Transverse colon (tissue), 4 donors: Measurements from ENCODE around the gene S100A10. TPM values are rescaled to one million over a fixed set of nuclear protein-coding genes. Genes with fewer than 3 reads are reported as not detected.

Experiments used
- DNase-seq: peaks from one replicate; pipeline ENCODE4 v3.0.0-alpha.2; 2019
- H3K27ac ChIP-seq, 4 donors: fragments of 200-600 bp; sonication (generic); 2 replicates each; pipeline ENCODE4 v1.5.1; 2016 to 2018; ENCODE audit warnings: inconsistent platforms in 4 of 4
- H3K27me3 ChIP-seq: fragments of 200-600 bp; sonication (generic); 2 replicates; pipeline ENCODE4 v1.5.1; 2017; ENCODE audit warnings: inconsistent platforms
- H3K36me3 ChIP-seq, 4 donors: fragments of 200-600 bp; sonication (generic); 2 replicates each; pipeline ENCODE4 v1.5.1; 2017 to 2019; ENCODE audit warnings: inconsistent platforms in 4 of 4
- H3K4me1 ChIP-seq, 4 donors: fragments of 200-600 bp; sonication (generic); 2 replicates each; pipeline ENCODE4 v1.5.1; 2017 to 2020; ENCODE audit warnings: inconsistent platforms in 4 of 4
- H3K4me3 ChIP-seq, 4 donors: fragments of 200-600 bp; sonication (generic); 1 replicate in 1 of 4; 2 replicates in 3 of 4; pipeline versions ENCODE4 v1.5.1 to v1.6.1; 2017 to 2019; ENCODE audit warnings: inconsistent platforms in 4 of 4
- H3K9me3 ChIP-seq, 2 donors: fragments of 200-600 bp; sonication (generic); 2 replicates each; pipeline ENCODE4 v1.5.1; 2017 to 2019; ENCODE audit warnings: inconsistent platforms in 2 of 2
- EP300 ChIP-seq: sonication (generic); formaldehyde crosslinking; IDR thresholded peaks from one replicate; pipeline ENCODE4 v1.6.1; 2017; ENCODE audit warnings: antibody characterized with exemption, low read depth
- POLR2A ChIP-seq: fragments of 450-650 bp; IDR thresholded peaks from one replicate; pipeline ENCODE4 v1.6.1; 2016; ENCODE audit warnings: antibody characterized with exemption, mild to moderate bottlenecking, moderate library complexity
- POLR2AphosphoS5 ChIP-seq, 3 donors: sonication (generic); formaldehyde crosslinking; IDR thresholded peaks; one replicate each; pipeline ENCODE4 v1.6.1; 2016; ENCODE audit warnings: antibody characterized with exemption in 3 of 3
- WGBS, 2 donors: methylation state at CpG; one replicate each; pipeline ENCODE4 v1.1.5; 2018; ENCODE audit warnings: low coverage in 1 of 2; 5-methylcytosine and 5-hydroxymethylcytosine counted together
- in situ Hi-C, 4 donors: fragments of 200-750 bp; cut with MboI; loops; one replicate each; pipeline versions ENCODE4 v1.15.0 to v1.15.1; 2017; ENCODE audit warnings: low sequenced_read_pairs in 3 of 4, low pct_ligation_motif_present in 1 of 4, low pct_unique_long_range_greater_than_20kb in 1 of 4
- intact Hi-C: fragments of 100-400 bp; cut with DNase I; formaldehyde crosslinking; loops from one replicate; pipeline ENCODE4 v1.15.1; 2023; ENCODE audit warnings: low total_unique reads
- total RNA-seq, 4 donors: library from RNA; depleted of rRNA; stranded (reverse); fragments of >200 nt; gene quantifications; one replicate each; pipeline ENCODE4 v1.1.0, GENCODE V29; 2016
- TF ChIP-seq, protein P1 (sequence below), 5 experiments: fragments of 200-600 bp in 3 of 5; fragments of 450-650 bp in 2 of 5; sonication (generic) in 3 of 5; IDR thresholded peaks; 1 replicate in 2 of 5; 2 replicates in 3 of 5; pipeline ENCODE4 v1.5.1; 2016 to 2017; ENCODE audit warnings: antibody characterized with exemption in 5 of 5, inconsistent platforms in 3 of 5, mild to moderate bottlenecking in 2 of 5, moderate library complexity in 1 of 5

The S100A10 gene
- total RNA-seq, 4 donors from 2014 or later: 59.1 to 289 (median 251) TPM

DNA sequence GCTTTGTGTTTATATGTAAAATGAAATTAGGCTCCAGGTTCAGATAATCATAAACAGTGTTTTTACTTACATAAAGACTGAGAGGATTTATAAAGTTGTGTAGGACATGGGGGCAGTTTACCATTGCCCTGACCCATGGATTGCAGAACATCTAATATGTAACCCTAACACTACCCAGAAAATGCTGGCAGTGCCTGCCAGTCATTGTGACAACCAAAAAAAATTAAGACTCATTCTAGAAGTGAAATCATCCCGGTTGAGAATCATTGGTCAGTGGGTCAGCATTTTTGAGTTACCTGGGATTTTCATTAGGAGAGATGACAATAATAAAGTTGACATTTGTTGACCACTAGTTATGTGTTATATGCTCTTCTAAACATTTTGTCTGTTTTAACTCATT lies 53.1 kb downstream of the S100A10 start:
- in situ Hi-C loops (no loop called here), intact Hi-C loops (no loop called here)
- no peak for DNase-seq
- no peaks in the 10 kb centered on the region for H3K27me3 ChIP-seq
- H3K4me3 ChIP-seq: no peak overlapping the region
- peaks cover 26 to 53% (median 34%) of the 10 kb centered on the region in 4 donors for H3K4me1 ChIP-seq
- 49 to 83% methylated on average over 1 of the region's 1 CpG for WGBS, 2 donors
- H3K27ac ChIP-seq: peak overlapping the region; percentile 5 to 54 (median 50)
- H3K36me3 ChIP-seq: no peaks in the 10 kb centered on the region
- H3K9me3 ChIP-seq: no peaks in the 10 kb centered on the region
- no peak for TF ChIP-seq POLR2A
- no peak for TF ChIP-seq EP300
- no peak for TF ChIP-seq POLR2AphosphoS5 (IDR thresholded peaks at IDR 0.05)
- TF ChIP-seq, protein P1, sequence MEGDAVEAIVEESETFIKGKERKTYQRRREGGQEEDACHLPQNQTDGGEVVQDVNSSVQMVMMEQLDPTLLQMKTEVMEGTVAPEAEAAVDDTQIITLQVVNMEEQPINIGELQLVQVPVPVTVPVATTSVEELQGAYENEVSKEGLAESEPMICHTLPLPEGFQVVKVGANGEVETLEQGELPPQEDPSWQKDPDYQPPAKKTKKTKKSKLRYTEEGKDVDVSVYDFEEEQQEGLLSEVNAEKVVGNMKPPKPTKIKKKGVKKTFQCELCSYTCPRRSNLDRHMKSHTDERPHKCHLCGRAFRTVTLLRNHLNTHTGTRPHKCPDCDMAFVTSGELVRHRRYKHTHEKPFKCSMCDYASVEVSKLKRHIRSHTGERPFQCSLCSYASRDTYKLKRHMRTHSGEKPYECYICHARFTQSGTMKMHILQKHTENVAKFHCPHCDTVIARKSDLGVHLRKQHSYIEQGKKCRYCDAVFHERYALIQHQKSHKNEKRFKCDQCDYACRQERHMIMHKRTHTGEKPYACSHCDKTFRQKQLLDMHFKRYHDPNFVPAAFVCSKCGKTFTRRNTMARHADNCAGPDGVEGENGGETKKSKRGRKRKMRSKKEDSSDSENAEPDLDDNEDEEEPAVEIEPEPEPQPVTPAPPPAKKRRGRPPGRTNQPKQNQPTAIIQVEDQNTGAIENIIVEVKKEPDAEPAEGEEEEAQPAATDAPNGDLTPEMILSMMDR (IDR thresholded peaks at IDR 0.05): no peak

DNA sequence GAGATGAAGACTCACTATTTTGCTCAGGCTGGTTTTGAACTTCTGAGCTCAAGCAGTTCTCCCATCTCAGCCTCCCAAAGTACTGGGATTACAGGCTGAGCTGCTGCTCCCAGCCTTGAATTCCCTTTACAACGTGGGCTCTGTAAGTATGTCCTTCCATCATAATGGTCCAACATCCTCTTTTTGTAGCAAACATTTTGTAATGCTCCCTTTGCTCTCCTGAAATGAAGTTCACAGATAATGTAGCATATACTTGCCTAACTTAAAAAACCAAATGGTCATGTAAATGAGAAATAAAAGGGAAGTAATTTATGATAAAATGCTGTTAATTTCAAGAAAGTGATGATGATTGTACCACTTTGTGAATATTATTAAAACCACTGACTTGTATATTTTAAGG lies 53.9 kb downstream of the S100A10 start:
- Histone ChIP-seq H3K9me3 (no peaks in the 10 kb centered on the region), H3K4me1 (peaks cover 19 to 53% (median 31%) of the 10 kb centered on the region in 4 donors), H3K27ac (no peak overlapping the region), H3K27me3 (no peaks in the 10 kb centered on the region), H3K4me3 (no peak overlapping the region), H3K36me3 (no peaks in the 10 kb centered on the region)
- 57 to 80% methylated on average over 1 of the region's 1 CpG for WGBS, 2 donors
- TF ChIP-seq POLR2AphosphoS5 (IDR thresholded peaks at IDR 0.05) (no peak), POLR2A (no peak), EP300 (no peak)
- TF ChIP-seq, protein P1 (IDR thresholded peaks at IDR 0.05): no peak
- in situ Hi-C loops (no loop called here), intact Hi-C loops (no loop called here)
- no peak for DNase-seq

DNA sequence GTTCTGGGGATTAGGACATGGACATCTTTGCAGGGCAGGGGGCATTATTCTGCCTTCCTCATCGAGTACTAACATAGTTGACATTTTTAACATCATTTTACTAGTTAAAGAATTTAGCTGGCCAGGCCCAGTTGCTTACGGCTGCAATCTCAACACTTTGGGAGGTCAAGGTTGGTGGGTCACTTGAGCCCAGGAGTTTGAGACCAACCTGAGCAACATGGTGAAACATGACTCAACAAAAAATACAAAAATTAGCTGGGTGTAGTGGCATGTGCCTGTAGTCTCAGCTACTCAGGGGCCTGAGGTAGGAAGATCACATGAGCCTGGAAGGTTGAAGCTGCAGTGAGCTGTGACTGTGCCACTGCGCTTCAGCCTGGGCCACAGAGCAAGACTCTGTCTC lies 54.5 kb downstream of the S100A10 start:
- 90 to 92% methylated on average over 3 of the region's 3 CpGs for WGBS, 2 donors
- Histone ChIP-seq H3K36me3 (no peaks in the 10 kb centered on the region), H3K4me1 (peaks cover 12 to 53% (median 24%) of the 10 kb centered on the region in 4 donors), H3K27me3 (no peaks in the 10 kb centered on the region), H3K4me3 (no peak overlapping the region), H3K27ac (no peak overlapping the region), H3K9me3 (no peaks in the 10 kb centered on the region)
- no peak for DNase-seq
- in situ Hi-C loops (no loop called here), intact Hi-C loops (no loop called here)
- no peak for TF ChIP-seq POLR2A
- no peak for TF ChIP-seq EP300
- no peak for TF ChIP-seq POLR2AphosphoS5 (IDR thresholded peaks at IDR 0.05)
- TF ChIP-seq, protein P1 (IDR thresholded peaks at IDR 0.05): no peak

DNA sequence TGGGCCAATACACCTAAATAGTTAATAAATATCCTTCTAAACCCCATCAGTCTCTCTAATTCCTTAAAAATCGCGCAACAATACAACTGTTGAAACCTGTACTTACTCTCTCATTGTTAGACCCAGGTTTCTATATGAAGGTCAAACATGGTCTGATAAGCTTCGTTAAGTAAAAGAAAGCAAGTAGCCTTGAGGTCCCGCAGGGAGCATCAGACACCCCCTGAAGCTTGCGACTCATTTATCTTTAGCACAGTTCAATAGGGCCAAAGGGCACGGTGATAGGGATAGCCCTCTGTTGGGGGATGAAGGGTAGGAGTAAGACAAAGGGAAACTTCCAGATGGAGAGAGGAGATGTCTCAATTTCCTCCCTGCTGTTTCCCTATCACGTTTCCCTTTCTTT lies 57.0 kb downstream of the S100A10 start:
- Histone ChIP-seq H3K4me3 (peak overlapping the region in 1 of 4 donors; percentile 3), H3K36me3 (no peaks in the 10 kb centered on the region), H3K9me3 (no peaks in the 10 kb centered on the region), H3K27ac (peak overlapping the region in 3 of 4 donors; percentile 74 to 84 (median 81)), H3K4me1 (peaks cover 8 to 43% (median 17%) of the 10 kb centered on the region in 4 donors), H3K27me3 (no peaks in the 10 kb centered on the region)
- DNase-seq: no peak
- WGBS, 2 donors: 46 to 48% methylated on average over 4 to 7 of the region's 7 CpGs
- in situ Hi-C loops: no loop called here
- intact Hi-C loops: no loop called here
- TF ChIP-seq POLR2AphosphoS5 (IDR thresholded peaks at IDR 0.05) (no peak), POLR2A (no peak), EP300 (no peak)
- TF ChIP-seq, protein P1 (IDR thresholded peaks at IDR 0.05): no peak
